ENCODE measurements around the gene ZFP62. TPM values are rescaled to one million over a fixed set of nuclear protein-coding genes. Genes with fewer than 3 reads are reported as not detected.
A peak's percentile ranks its signal among the peaks of the same experiment; 100 is the strongest.
"Not testable (repeated sequence)": the region's sequence is repeated elsewhere in the genome, so short reads cannot be mapped to it uniquely, and the experiment has no call there.

Gene ZFP62
- total RNA-seq, 1 donor = 18.1 TPM

- peaks cover 5% of the 10 kb centered on the region for H3K36me3 ChIP-seq (ENCODE audit: insufficient read depth, low read length)
- peak overlapping the region; percentile 91 for H3K27ac ChIP-seq (ENCODE audit: low read depth, low read length)
- DNase-seq (ENCODE audit: insufficient read length, low spot score, missing footprints) = no peak
- no peaks in the 10 kb centered on the region for H3K27me3 ChIP-seq (ENCODE audit: insufficient read depth, low read length)
- H3K9me3 ChIP-seq (ENCODE audit: low read depth, low read length) = no peaks in the 10 kb centered on the region
- H3K4me3 ChIP-seq (ENCODE audit: insufficient read depth, low read length) = peak overlapping the region; percentile 88
- no peaks in the 10 kb centered on the region for H4K20me1 ChIP-seq (ENCODE audit: insufficient read depth, low read length)
- peaks cover 24% of the 10 kb centered on the region for H3K4me1 ChIP-seq (ENCODE audit: insufficient read depth, low read length)
- peaks cover 33% of the 10 kb centered on the region for H3K79me2 ChIP-seq (ENCODE audit: insufficient read depth, low read length)
- H2AFZ ChIP-seq (ENCODE audit: low read length) = peak overlapping the region; percentile 99
- H3K4me2 ChIP-seq (ENCODE audit: insufficient read depth, low read length) = peak overlapping the region; percentile 90
- TF ChIP-seq CTCF (IDR thresholded peaks at IDR 0.05; ENCODE audit: extremely low read depth, low read depth, low read length) = no peak
These were observed 30.6 kb downstream of the ZFP62 start for GRCh38 chr5:180830253-180831138.

- Histone ChIP-seq H4K20me1 (ENCODE audit: insufficient read depth, low read length) (no peaks in the 10 kb centered on the region), H3K79me2 (ENCODE audit: insufficient read depth, low read length) (peaks cover 31% of the 10 kb centered on the region), H3K36me3 (ENCODE audit: insufficient read depth, low read length) (peaks cover 4% of the 10 kb centered on the region), H3K9me3 (ENCODE audit: low read depth, low read length) (no peaks in the 10 kb centered on the region), H3K27me3 (ENCODE audit: insufficient read depth, low read length) (no peaks in the 10 kb centered on the region), H3K4me2 (ENCODE audit: insufficient read depth, low read length) (no peak overlapping the region), H2AFZ (ENCODE audit: low read length) (no peak overlapping the region), H3K27ac (ENCODE audit: low read depth, low read length) (no peak overlapping the region), H3K4me1 (ENCODE audit: insufficient read depth, low read length) (peaks cover 25% of the 10 kb centered on the region), H3K4me3 (ENCODE audit: insufficient read depth, low read length) (no peak overlapping the region)
- TF ChIP-seq CTCF (IDR thresholded peaks at IDR 0.05; ENCODE audit: extremely low read depth, low read depth, low read length) = no peak
- no peak for DNase-seq (ENCODE audit: insufficient read length, low spot score, missing footprints)
These were observed 31.4 kb downstream of the ZFP62 start for GRCh38 chr5:180829726-180830125.

GRCh38 chr5:180828756-180829531 lies 32.1 kb downstream of the ZFP62 start:
- H4K20me1 ChIP-seq (ENCODE audit: insufficient read depth, low read length); H3K9me3 ChIP-seq (ENCODE audit: low read depth, low read length); DNase-seq (ENCODE audit: insufficient read length, low spot score, missing footprints); H3K36me3 ChIP-seq (ENCODE audit: insufficient read depth, low read length); H3K27me3 ChIP-seq (ENCODE audit: insufficient read depth, low read length); H3K27ac ChIP-seq (ENCODE audit: low read depth, low read length); H3K4me3 ChIP-seq (ENCODE audit: insufficient read depth, low read length); H3K4me2 ChIP-seq (ENCODE audit: insufficient read depth, low read length); H2AFZ ChIP-seq (ENCODE audit: low read length): not testable (repeated sequence)
- peaks cover 24% of the 10 kb centered on the region for H3K79me2 ChIP-seq (ENCODE audit: insufficient read depth, low read length)
- H3K4me1 ChIP-seq (ENCODE audit: insufficient read depth, low read length) = peaks cover 25% of the 10 kb centered on the region

- peaks cover 20% of the 10 kb centered on the region for H3K4me1 ChIP-seq (ENCODE audit: insufficient read depth, low read length)
- H3K27me3 ChIP-seq (ENCODE audit: insufficient read depth, low read length); H3K27ac ChIP-seq (ENCODE audit: low read depth, low read length); H2AFZ ChIP-seq (ENCODE audit: low read length); H4K20me1 ChIP-seq (ENCODE audit: insufficient read depth, low read length); H3K4me2 ChIP-seq (ENCODE audit: insufficient read depth, low read length); H3K36me3 ChIP-seq (ENCODE audit: insufficient read depth, low read length); H3K4me3 ChIP-seq (ENCODE audit: insufficient read depth, low read length); H3K9me3 ChIP-seq (ENCODE audit: low read depth, low read length); DNase-seq (ENCODE audit: insufficient read length, low spot score, missing footprints): not testable (repeated sequence)
- peaks cover 15% of the 10 kb centered on the region for H3K79me2 ChIP-seq (ENCODE audit: insufficient read depth, low read length)
These were observed 33.7 kb downstream of the ZFP62 start for GRCh38 chr5:180827374-180827773.
